Retinal pigment epithelial cell (primary cell): ENCODE results near the gene DPP6.

Experiments used
- DNase-seq: peaks from one replicate; pipeline ENCODE4 v3.0.0-alpha.2; 2010; ENCODE audit warnings: low read depth
- H3K4me3 ChIP-seq: 2 replicates; pipeline ENCODE4 v1.5.1; 2011; ENCODE audit warnings: mild to moderate bottlenecking, low read length, control low read depth, moderate library complexity
- CTCF ChIP-seq: conservative IDR thresholded peaks from 2 replicates; pipeline ENCODE4 v1.5.1; 2011; ENCODE audit warnings: low read depth, low read length, control low read depth, inconsistent platforms

DPP6 gene

GRCh38 chr7:154748089-154748786 lies 696.0 kb downstream of the DPP6 start:
- no peak overlapping the region for H3K4me3 ChIP-seq
- no peak for TF ChIP-seq CTCF
- no peak for DNase-seq

DNA sequence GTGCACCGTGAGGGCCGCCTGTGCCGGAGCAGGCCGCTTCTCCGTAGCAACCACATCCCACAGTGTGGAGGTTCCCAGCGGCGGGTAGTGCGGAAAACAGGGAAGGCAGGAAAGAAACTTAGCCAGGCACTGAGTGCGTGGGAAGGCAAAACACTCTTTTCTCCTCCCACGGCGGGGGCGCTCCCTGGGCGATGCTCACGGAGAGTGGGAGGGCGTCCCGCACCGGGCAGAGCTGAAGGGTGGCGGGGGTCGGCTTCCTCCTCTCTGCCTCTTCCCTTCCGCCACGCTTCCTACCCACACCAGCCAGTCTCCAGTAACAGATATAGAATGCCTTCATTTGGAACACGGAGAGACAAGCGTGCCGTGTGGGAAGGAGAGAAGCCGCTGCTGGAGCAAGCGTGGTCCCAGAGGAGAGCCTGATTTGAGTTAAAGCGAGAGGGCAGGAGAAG lies 698.2 kb downstream of the DPP6 start:
- H3K4me3 ChIP-seq = no peak overlapping the region
- no peak for DNase-seq
- TF ChIP-seq CTCF = no peak

GRCh38 chr7:154753226-154753625 lies 701.0 kb downstream of the DPP6 start:
- H3K4me3 ChIP-seq = no peak overlapping the region
- TF ChIP-seq CTCF = no peak
- DNase-seq = no peak

DNA sequence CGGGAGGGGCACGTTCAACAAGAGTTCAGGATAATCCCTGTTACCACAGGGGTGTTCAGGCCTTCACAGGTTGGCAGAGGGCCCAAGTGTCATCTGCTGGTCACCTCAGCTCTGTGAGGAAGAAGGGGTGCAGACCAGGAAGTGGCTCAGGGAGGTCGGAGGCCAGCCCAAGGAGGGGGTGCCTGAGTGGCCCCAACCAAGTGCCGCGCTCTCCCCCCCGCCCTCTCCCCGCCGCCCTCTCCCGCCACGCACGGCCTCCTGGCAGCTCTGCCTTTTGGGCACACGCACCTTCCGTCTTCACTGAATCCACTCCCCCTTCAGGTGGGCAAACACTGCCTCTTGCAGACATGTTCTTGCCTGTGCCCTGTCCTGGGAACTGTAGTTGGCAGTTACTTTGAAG lies 705.6 kb downstream of the DPP6 start:
- H3K4me3 ChIP-seq = no peak overlapping the region
- no peak for DNase-seq
- no peak for TF ChIP-seq CTCF

- DNase-seq = no peak
- no peak overlapping the region for H3K4me3 ChIP-seq
- no peak for TF ChIP-seq CTCF
These were observed 707.8 kb downstream of the DPP6 start for GRCh38 chr7:154759989-154760388.

DNA sequence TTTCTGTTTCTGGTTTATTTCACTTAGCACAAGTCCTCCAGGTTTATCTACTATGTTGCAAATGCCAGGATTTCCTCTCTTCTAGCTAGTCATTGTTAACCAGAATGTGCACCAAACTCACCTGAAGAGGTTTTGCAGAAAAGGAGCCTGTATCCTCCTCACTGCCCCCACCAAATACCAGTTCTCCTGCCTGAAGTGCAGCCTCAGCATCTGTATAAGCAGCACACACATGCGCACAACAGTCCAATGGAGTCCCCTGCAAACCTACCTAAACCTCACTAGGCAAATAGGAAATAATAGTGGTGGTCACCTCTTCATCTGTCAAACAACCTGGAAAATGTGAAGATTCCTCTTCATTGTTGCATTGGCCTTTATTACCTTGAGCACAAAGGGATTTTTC lies 712.9 kb downstream of the DPP6 start:
- no peak for TF ChIP-seq CTCF
- no peak for DNase-seq
- H3K4me3 ChIP-seq = no peak overlapping the region

GRCh38 chr7:154767142-154767541 lies 714.9 kb downstream of the DPP6 start:
- TF ChIP-seq CTCF = no peak
- DNase-seq = no peak
- no peak overlapping the region for H3K4me3 ChIP-seq
